Loucy (cell line): Measurements from ENCODE around the gene GDPD2.
"Not testable (repeated sequence)": the region's sequence is repeated elsewhere in the genome, so short reads cannot be mapped to it uniquely, and the experiment has no call there.

Experiments
- H2AFZ ChIP-seq: fragments of 200-600 bp; sonication (generic); 2 replicates; pipeline ENCODE4 v1.6.0; 2016; ENCODE audit warnings: antibody characterized with exemption, mild to moderate bottlenecking, low read length, moderate library complexity
- H3F3A ChIP-seq: fragments of 200-600 bp; 2 replicates; pipeline ENCODE4 v1.6.0; 2016; ENCODE audit warnings: antibody characterized with exemption, low read depth, mild to moderate bottlenecking
- H3K27me3 ChIP-seq: fragments of 200-600 bp; sonication (generic); 2 replicates; pipeline ENCODE4 v1.6.1; 2014; ENCODE audit warnings: low read length, mild to moderate bottlenecking; ENCODE audit not compliant: insufficient read depth, poor library complexity, severe bottlenecking
- H3K36me3 ChIP-seq: fragments of 200-600 bp; sonication (generic); 2 replicates; pipeline ENCODE4 v1.6.1; 2016; ENCODE audit warnings: low read length; ENCODE audit not compliant: insufficient read depth
- H3K4me1 ChIP-seq: fragments of 200-600 bp; sonication (generic); 2 replicates; pipeline ENCODE4 v1.5.1; 2014; ENCODE audit warnings: low read length, mild to moderate bottlenecking; ENCODE audit not compliant: insufficient read depth, poor library complexity, severe bottlenecking
- H3K4me2 ChIP-seq: fragments of 200-600 bp; sonication (generic); 2 replicates; pipeline ENCODE4 v1.6.0; 2014; ENCODE audit warnings: antibody characterized with exemption, low read length, low read depth, mild to moderate bottlenecking; ENCODE audit not compliant: poor library complexity, severe bottlenecking
- H3K4me3 ChIP-seq: fragments of 200-600 bp; sonication (generic); 2 replicates; pipeline ENCODE4 v1.5.1; 2014; ENCODE audit warnings: low read length, mild to moderate bottlenecking, mixed read lengths; ENCODE audit not compliant: poor library complexity, severe bottlenecking
- H3K79me2 ChIP-seq: fragments of 200-600 bp; sonication (generic); 2 replicates; pipeline ENCODE4 v1.6.1; 2014; ENCODE audit warnings: low read length; ENCODE audit not compliant: insufficient read depth
- H3K9ac ChIP-seq: fragments of 200-600 bp; sonication (generic); 2 replicates; pipeline ENCODE4 v1.6.0; 2014; ENCODE audit warnings: mild to moderate bottlenecking, low read depth, low read length, moderate library complexity; ENCODE audit not compliant: poor library complexity, severe bottlenecking
- H3K9me2 ChIP-seq: fragments of 200-600 bp; sonication (generic); replicated peaks from 2 replicates; pipeline ENCODE4 v1.6.1; 2016; ENCODE audit warnings: low read depth, low read length, mixed read lengths
- H3K9me3 ChIP-seq: fragments of 200-600 bp; sonication (generic); 2 replicates; pipeline ENCODE4 v1.6.1; 2014; ENCODE audit warnings: mild to moderate bottlenecking, antibody characterized with exemption, low read length, low read depth; ENCODE audit not compliant: insufficient read depth
- H4K20me1 ChIP-seq: fragments of 200-600 bp; sonication (generic); 2 replicates; pipeline ENCODE4 v1.6.0; 2014; ENCODE audit warnings: antibody characterized with exemption, low read length, mild to moderate bottlenecking; ENCODE audit not compliant: insufficient read depth, poor library complexity, severe bottlenecking
- CTCF ChIP-seq: fragments of 200-600 bp; sonication (generic); conservative IDR thresholded peaks from 2 replicates; pipeline ENCODE4 v1.5.1; 2014; ENCODE audit warnings: mild to moderate bottlenecking, antibody characterized with exemption, low read length
- EZH2phosphoT487 ChIP-seq: fragments of 200-600 bp; IDR thresholded peaks from 2 replicates; pipeline ENCODE4 v1.6.1; 2018; ENCODE audit warnings: antibody characterized with exemption, mild to moderate bottlenecking, moderate library complexity, borderline replicate concordance

The GDPD2 gene

GRCh38 chrX:70422851-70423341 lies at the start of gene GDPD2:
GDPD2 (plus strand) TSS chrX:70423314; CDS start chrX:70424985, 1,671 bp downstream.
- Histone ChIP-seq H3K79me2 (no peaks in the 10 kb centered on the region), H3K4me2 (no peak within 1 kb of the TSS), H3K36me3 (peaks cover 33% of the 10 kb centered on the region; the same call in 1 of the 2 replicates), H3K27me3 (no peaks in the 10 kb centered on the region), H3K9me2 (no peaks in the 10 kb centered on the region), H3K4me3 (no peak within 1 kb of the TSS), H4K20me1 (no peaks in the 10 kb centered on the region), H2AFZ (no peak within 1 kb of the TSS), H3K9me3 (no peaks in the 10 kb centered on the region), H3K9ac (no peak within 1 kb of the TSS), H3F3A (no peaks in the 10 kb centered on the region), H3K4me1 (no peaks in the 10 kb centered on the region)
- TF ChIP-seq CTCF (peak; percentile 35; the same call in 1 of the 2 replicates), EZH2phosphoT487 (no peak)

- Histone ChIP-seq H3K9me3 (no peaks in the 10 kb centered on the region), H3K79me2 (no peaks in the 10 kb centered on the region), H3K4me3 (no peak overlapping the region), H3K4me1 (no peaks in the 10 kb centered on the region), H2AFZ (no peak overlapping the region), H3K4me2 (no peak overlapping the region), H3F3A (no peaks in the 10 kb centered on the region), H3K9ac (no peak overlapping the region), H4K20me1 (no peaks in the 10 kb centered on the region), H3K9me2 (no peaks in the 10 kb centered on the region), H3K36me3 (peaks cover 40% of the 10 kb centered on the region; the same call in 1 of the 2 replicates), H3K27me3 (no peaks in the 10 kb centered on the region)
- TF ChIP-seq EZH2phosphoT487 (no peak), CTCF (no peak)
These were observed 36.9 kb upstream of the GDPD2 start for GRCh38 chrX:70386235-70386634.

- Histone ChIP-seq H3K36me3 (peaks cover 63% of the 10 kb centered on the region; the same call in 1 of the 2 replicates), H4K20me1 (no peaks in the 10 kb centered on the region), H3K9ac (no peak overlapping the region), H3K4me3 (no peak overlapping the region), H2AFZ (no peak overlapping the region), H3K4me2 (no peak overlapping the region), H3K9me3 (no peaks in the 10 kb centered on the region), H3K27me3 (no peaks in the 10 kb centered on the region), H3F3A (no peaks in the 10 kb centered on the region), H3K9me2 (no peaks in the 10 kb centered on the region), H3K79me2 (no peaks in the 10 kb centered on the region), H3K4me1 (no peaks in the 10 kb centered on the region)
- TF ChIP-seq CTCF (no peak), EZH2phosphoT487 (no peak)
These were observed 24.2 kb upstream of the GDPD2 start for GRCh38 chrX:70398899-70399298.

- not testable (repeated sequence) for H4K20me1 ChIP-seq, H3F3A ChIP-seq, H3K79me2 ChIP-seq, H3K4me1 ChIP-seq, H3K27me3 ChIP-seq, H3K4me2 ChIP-seq, H3K9ac ChIP-seq, H2AFZ ChIP-seq, H3K9me2 ChIP-seq, H3K4me3 ChIP-seq, H3K9me3 ChIP-seq
- peaks cover 67% of the 10 kb centered on the region; the same call in 1 of the 2 replicates for H3K36me3 ChIP-seq
These were observed 22.9 kb upstream of the GDPD2 start for GRCh38 chrX:70400181-70400580.
